NCI-H2196 (cell line): ENCODE data around the gene FERMT3.

Experiments used
- DNase-seq: peaks from one replicate; lab custom pipeline; 2025; ENCODE audit not compliant: unreplicated experiment; lab: John Stamatoyannopoulos, UW

The FERMT3 gene

DNA sequence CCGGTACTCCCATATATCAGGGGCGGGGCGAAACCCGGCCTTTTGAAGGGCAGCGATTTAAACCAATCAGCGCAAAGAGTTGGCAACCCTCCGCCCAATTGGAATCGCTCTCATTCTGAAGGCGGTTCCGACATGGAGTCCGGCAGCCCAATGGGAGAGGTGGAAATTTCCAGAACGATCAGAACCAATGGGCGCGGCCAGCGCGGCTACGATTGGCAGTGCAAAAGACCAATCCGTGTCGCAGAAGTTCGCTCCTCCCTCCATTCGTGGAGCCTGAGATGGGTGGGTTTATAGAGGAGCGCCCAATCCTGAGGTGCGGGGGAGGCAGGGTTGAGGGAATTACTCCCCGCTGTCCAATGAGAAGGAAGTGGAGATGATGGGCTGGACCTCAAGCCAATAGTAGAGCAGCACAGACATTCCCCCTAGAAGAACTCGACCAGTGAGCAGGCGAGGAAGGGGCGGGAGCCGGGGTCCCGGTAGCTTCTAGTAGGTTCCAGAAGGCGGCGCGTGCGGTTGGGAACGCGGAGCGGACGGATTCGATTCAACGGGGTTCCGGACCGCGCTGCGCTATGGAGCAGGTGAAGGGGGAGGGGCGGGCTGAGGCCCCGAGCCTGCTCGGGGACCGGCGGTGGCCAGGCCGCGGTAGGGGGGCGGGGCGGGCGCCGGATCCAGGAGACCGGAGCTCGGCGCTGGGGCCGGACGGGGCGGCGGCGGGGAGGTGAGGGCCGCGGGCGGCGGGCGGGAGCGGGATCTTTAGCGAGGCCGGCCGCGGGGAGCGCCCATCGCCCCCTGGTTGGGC is 20.6 kb upstream of the FERMT3 start, which contains the start of gene STIP1:
TSS of gene STIP1 (plus strand) at position 479 of the 799 bp plus-strand sequence. CDS start at position 570, 91 bp downstream.
- peak; percentile 92 for DNase-seq

DNA sequence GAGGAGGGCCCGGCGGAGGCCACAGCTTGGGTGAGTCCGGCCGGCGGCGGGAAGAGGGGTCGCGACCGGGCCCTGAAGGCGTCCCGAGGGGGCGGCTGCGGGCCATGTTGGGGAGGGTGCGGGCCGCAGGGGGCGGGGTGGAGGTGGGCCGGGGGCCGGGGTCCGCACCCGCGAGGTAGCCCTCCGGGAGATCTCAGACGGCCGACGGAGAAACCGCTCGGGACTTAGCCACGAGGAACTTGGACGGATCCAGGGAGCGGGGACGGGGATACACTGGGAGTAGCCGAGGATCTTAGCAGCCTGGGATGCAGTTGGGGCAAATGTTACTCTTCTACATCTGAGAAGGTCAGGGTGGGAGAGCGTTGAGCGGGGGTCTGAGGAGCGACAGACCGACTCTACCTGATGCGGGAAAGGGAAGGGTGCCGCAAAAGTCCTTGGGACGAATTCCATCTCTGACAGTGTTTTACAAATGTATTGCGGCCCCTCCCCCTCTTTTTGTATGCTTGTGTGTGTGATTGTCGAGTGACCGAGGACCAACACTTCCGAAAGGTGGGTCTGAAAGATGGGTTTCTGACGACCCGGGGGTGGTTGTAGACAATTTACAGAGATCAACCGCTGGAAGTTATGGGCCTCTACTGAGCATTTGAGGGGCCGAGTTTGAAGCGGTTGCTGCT is 19.9 kb upstream of the FERMT3 start:
- DNase-seq, result no peak

DNA sequence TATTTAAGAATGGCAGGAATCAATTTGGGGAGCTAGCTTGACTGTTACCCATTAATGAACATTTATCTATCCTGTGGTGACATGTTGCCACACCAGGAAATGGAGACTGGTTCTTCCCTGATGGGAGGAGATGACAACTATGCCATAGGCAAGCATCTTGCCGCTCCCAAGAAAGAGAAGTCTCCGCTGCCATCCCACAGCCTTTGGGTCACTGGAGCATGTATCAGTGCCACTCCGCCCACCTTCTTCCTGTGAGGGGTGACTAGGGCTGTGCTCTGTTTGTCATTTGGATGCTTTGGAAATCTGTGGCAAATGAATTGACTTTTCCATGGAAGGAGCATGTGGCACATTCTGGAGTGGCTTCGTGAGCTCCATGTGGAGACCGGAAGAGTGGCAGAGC is 14.1 kb upstream of the FERMT3 start:
- DNase-seq, result no peak

DNA sequence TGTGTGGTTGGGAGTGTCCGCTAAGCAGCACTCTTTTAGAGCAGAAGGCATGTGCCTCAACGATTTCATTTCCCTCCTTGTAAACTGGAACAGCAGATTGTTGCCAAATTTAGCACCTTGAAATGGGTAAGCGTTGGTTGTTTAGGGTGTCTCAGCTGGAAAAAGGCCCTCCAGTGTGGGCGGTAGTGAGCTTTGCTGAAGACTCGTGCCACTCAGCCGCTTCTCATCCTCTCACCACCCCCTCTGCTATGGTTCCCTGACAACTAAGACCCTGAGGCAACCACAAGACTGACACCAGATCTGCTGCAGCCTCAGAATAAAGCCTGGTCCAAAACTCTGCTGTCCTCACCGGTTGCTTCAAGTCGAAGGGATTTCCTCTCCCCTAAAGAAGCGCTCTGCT is 9.9 kb upstream of the FERMT3 start:
- no peak for DNase-seq

DNA sequence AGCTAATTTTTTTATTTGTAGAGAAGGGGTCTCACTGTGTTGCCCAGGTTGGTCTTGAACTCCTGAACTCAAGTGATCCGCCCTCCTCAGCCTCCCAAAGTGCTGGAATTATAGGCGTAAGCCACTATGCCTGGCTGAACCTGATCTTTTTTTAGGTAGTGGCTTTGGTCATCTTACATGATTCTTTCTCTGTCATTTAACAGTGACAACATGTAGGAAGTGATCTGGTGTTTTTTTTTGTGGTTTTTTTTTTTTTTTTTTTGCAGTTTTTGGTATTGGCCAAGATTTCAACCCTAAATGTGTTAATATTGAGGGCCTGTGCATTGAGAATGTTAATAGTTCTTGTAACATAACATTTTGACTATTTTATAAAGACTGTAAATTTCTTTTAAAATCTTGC is 8.0 kb upstream of the FERMT3 start:
- DNase-seq, result no peak

DNA sequence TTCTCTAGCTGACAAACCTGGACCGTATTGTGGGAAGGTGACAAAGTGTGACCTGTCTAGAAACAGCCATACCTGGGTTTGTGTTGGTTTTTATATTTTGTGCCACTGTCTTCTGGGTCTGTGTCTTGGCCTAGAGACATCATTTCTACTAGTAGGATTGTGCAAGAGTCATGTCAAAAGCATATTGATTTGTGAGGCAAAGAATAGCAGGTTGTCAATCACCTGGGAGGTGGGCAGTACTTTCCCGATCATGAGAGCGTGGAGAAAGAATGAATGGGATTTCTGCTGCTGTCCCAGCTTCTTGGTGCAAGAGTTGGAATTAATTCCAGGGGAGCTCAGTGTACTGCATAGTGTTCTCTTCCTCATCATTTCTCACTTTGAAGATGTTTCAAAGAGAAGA is 5.0 kb upstream of the FERMT3 start:
- no peak for DNase-seq

DNA sequence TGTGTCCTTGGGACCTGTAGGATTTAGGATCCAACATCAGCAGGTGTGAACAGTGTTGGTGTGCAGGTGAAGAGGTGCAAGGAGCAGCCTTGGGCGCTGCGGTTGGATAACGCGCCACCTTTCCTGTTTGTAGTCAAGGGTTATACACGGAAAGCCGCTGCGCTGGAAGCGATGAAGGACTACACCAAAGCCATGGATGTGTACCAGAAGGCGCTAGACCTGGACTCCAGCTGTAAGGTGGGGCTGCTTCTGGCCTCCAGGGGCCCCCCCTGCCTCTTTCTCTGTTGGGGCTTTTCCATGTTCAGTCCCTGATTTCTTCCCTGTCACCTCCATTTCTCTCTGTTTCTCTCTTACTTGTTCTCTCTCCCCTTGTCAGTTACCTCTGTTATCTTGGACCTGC is 3.5 kb upstream of the FERMT3 start:
- no peak for DNase-seq

DNA sequence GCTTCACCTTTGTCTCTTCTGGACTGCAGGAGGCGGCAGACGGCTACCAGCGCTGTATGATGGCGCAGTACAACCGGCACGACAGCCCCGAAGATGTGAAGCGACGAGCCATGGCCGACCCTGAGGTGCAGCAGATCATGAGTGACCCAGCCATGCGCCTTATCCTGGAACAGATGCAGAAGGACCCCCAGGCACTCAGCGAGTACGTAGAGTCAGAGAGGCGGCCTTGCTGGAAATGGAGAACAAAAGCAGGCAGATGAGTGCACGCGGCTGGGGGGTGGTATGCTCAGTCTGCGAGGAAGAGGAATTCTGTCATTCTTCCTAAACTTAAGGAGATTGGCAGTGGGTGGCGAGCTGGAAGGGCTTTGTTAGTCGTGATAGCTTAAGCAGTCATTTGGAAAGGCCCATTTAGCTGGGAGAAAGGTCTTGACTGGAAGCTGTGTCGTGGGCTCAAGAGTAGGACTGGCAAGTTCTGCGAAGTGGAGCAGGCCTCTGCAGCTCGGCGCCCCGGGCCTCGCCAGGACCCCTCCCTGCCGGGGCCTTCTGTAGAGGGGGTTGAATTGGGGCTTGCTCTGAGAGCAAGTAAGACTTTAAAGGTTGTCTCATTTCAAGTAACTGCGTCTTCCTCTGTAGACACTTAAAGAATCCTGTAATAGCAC is 3.0 kb upstream of the FERMT3 start:
- DNase-seq, result no peak

DNA sequence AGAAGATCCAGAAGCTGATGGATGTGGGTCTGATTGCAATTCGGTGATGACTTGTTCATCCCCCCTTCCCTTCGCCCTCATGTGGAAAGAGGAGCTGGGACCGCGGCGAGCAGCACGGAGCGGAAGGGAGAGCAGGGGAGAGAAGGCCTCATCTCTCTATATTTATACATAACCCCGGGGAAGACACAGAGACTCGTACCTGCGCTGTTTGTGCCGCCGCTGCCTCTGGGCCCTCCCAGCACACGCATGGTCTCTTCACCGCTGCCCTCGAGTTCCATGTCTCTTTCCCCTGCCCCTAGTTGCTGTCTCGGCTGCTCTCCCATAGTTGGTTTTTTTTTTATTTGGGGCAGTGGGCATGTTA is 2.5 kb upstream of the FERMT3 start:
- no peak for DNase-seq

DNA sequence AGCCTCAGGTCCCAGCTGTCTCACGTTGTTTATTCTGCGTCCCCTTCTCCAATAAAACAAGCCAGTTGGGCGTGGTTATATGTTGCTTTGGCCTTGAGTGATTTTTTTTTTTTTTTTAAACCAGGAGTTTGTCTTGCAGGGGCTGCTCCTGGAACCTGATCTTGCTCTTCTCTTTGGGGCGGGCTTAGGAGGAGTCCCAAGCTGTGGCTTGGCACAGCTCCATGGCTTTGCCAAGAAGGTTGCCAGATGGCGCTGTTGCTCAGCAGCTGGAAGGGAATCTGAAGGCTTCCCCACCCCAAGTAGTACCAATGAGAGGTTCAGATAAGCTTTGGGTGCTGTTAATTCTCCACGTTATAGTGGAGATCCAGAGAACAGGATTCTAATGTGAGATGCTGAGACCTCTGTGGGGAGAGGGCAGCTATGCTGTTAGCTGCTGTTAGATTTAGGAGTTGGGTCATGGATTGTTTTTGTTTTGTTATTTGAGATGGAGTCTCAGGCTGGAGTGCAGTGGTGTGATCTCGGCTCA is 2.0 kb upstream of the FERMT3 start:
- DNase-seq, result peak; percentile 83

DNA sequence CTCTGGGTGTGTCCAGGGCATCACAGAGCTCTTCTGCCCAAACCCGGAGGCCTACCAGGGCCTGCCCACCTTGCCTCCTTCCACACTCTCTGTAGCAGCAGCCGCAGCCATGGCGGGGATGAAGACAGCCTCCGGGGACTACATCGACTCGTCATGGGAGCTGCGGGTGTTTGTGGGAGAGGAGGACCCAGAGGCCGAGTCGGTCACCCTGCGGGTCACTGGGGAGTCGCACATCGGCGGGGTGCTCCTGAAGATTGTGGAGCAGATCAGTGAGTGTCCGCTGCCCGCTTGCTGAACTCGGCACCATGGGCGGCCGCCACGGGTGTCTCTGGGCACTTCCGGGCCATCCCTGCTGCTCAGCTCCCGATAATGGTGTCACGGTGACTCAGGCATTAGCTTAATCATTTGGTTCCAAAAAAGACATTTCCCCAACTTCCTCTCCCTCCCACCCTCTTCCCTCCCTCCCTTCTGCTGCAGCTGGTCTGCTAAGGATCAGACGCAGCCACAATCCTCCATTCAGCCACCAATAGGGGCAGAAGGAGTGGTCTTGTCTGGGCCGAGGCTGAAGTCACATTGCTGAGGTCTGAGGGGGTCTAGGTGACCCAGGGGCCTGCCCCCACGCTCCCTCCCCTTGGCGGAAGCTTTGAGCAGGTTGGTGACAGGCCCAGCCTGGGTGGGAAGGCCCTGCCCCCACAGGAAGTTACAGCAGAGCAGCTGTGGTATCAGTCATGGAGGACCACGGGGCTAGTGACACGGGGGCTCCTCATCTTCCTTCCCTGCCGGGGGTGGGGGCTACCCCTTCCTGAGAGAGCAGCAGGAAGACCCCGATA is 950 bp downstream of the FERMT3 start:
- DNase-seq, result no peak

DNA sequence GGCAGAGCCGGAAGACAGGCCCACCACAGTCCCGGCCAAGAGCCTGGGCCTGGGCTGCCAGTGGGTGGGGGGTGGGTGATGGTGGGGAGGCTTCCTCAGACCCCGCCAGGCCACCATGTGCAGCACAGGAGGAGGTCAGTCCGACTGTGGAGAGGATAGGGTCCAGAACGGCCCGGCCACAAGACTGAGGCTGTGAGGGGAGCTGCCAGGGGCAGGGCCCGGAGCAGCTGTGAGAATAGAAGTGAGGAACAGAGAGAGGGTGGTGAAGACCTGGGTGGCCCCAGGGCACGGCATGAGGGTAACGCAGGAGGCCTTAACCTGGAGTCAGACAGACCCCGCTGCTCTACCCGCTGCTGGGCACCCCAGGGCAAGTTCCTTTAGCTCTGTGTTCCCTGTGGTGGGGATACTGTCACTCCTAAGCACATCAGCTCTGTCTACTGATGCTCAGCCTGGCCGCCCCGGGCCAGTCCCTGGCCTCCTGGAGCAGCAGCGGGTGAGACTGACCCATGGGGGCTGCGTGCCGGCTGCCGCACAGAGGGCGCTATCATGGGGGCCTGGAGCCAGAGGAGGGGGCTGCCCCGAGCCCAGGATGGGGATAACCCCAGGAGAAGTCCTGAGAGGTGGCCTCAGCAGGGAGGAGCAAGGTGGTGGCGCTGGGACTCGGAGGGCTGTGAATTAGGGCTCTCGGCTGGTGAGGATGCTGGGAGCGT is 1.7 kb downstream of the FERMT3 start:
- DNase-seq, result no peak

DNA sequence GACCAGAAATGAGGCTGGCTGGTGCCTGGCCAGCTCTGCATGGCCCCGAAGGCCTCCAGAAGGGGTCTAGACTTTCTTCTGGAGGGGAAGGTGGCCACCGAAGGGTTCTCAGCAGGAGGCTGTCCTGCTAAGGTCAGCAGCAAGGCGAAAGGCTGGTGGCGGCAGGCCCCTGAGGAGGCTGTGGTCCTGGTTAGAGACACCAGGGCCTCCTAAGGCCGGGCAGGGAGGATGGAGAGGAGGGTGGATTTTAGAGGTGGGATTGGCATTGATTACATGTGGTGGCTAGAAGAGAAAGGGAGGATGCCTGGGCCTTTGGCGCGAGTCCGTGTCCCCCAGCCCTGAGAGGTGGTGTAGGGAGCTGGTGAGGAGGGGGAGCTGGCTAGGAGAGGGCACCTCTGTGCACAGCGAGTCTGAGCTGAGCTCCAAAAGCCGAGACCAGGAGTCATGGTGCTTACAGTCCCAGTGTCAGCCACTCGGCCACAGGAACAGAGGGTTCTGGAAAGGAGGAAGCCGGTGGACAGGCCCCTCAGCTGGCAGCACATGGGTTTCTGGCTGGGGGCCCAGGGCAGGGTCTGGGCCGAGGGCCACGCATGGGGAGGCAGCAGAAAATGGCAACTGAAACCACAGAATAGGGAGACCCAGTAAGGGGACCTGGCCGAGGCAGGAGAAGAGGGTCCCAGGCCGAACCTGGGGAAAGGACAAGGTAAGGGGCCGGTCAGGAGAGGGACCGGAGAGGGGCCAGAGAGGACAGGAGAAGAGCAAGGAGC is 2.5 kb downstream of the FERMT3 start:
- DNase-seq, result no peak

DNA sequence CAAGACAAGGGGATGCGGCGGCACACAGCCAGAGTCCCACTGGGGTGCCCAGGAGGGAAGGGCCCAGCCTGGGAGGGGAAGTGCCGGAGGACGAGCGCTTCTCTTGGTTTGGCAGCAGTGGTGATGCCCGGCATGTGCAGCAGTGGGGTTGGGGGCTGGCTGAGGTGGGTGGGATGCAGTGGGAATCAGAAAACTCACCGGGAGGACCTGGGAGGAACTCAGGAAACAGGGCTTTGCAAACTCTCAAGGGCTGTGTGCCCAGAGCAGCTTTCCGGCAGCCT is 3.0 kb downstream of the FERMT3 start:
- no peak for DNase-seq

DNA sequence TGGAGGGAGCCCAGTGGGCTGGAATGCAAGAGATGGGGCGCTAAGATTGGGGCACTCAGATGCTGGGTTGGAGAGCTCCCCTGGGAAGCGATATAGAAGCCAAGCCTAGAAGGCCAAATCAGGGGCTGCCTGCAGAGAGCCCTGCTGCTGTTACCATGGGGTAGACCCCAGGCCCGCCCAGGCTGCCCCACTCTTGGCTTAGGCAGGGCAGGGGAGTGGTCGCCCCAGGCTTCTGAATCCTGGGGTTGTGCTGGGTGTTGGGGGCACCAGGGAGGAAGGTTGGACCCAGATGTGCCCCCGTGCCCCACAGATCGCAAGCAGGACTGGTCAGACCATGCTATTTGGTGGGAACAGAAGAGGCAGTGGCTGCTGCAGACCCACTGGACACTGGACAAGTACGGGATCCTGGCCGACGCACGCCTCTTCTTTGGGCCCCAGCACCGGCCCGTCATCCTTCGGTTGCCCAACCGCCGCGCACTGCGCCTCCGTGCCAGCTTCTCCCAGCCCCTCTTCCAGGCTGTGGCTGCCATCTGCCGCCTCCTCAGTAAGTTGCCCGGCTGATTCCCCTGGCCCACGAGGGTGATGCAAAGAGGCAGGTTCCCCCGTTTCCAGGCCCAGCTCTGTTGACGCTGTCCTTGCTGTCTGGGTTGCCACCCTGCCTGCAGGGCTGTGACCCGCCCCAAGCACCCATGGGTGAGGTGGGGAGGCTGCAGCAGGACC is 3.9 kb downstream of the FERMT3 start:
- no peak for DNase-seq

DNA sequence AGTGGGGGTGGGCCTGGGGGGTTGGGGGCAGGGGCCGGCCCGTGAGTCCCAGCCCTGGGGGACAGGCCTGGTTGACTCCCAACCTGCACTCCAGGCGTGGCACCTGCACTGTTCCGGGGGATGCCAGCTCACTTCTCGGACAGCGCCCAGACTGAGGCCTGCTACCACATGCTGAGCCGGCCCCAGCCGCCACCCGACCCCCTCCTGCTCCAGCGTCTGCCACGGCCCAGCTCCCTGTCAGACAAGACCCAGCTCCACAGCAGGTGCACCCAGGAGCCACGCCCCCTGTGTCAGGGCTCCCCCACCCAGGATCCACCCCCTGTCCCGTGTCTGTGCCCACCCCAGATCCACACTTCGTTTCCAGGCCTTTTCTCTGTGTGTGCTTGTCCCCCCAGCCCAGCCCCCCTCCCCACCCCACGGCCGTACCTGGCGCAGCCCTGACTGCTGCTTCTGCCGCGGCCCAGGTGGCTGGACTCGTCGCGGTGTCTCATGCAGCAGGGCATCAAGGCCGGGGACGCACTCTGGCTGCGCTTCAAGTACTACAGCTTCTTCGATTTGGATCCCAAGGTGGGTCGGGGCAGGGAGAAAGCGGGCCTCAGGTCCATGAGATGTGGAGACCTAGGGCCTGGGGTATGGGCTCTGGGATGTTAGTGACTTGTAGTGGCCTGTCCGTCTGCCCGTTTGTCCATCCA is 4.8 kb downstream of the FERMT3 start:
- DNase-seq, result no peak

DNA sequence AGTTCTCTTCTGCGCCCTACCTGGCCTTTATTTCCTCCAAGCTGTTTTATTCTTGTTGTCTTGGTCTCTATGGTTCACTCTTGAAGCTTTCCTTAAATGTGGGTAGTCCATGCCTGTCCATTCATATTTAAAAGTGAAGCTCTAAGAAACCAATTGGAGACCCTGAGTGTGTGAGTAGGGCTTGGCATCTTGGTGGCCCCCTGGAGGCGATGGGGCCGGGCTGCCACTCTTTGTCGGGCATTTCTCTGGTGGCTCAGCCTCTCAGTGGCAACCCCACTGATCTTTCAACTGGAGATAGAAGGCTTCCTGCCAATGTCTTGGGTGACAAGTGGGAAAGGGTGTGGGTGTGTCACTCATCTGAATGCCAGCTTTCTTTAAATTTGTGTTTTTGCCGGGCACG is 10.4 kb downstream of the FERMT3 start:
- DNase-seq, result no peak

DNA sequence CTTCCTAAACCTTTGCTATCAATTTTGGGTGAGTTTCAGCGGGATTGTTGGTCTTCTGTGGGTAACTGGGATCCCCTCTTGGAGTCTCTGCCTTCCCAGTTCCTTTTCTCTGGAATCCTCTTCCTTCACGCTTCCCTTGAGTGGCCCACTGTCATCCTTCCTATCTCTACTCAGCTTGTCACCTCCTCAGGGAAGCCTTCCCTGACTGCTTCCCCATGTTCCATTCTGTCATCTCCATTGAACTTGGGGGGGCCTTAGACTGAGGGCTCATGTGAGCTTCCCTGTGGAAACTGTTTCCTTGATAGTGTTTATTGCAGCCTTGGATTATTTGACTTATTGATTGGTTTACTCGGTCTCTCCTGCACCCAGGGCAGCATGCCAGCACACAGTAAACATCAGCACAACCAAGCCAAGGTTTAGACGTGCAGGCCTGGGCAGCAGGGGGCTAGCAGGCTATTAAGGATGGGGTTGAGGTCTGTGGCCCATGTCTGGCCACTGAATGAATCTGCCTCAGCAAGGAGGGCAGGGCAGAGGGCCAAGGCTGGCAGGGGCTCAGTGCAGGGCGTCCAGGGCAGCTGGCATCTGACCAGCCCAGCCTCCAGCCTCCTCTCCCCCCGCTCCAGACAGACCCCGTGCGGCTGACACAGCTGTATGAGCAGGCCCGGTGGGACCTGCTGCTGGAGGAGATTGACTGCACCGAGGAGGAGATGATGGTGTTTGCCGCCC is 12.3 kb downstream of the FERMT3 start:
- no peak for DNase-seq
